GM23338 (cell line): ENCODE data around the gene AP3B2. TPM values are rescaled to one million over a fixed set of nuclear protein-coding genes. Genes with fewer than 3 reads are reported as not detected.

Source experiments
- ATAC-seq: fragments of 200-7000 bp; cut with Tn5 transposase; 3 replicates; pipeline ENCODE4 v1.9.1; 2020
- DNase-seq: peaks from one replicate; pipeline ENCODE4 v3.0.0-alpha.2; 2015; ENCODE audit warnings: low spot score
- H2AFZ ChIP-seq: fragments of 200-600 bp; sonication (generic); 2 replicates; pipeline ENCODE4 v1.8.0; 2016; ENCODE audit warnings: antibody characterized with exemption, mild to moderate bottlenecking, moderate library complexity
- H3F3A ChIP-seq: fragments of 200-600 bp; sonication (generic); replicated peaks from 2 replicates; pipeline ENCODE4 v1.8.0; 2017; ENCODE audit warnings: antibody characterized with exemption, mixed run types, low read depth
- H3K27ac ChIP-seq: fragments of 200-600 bp; sonication (generic); 2 replicates; pipeline ENCODE4 v1.6.1; 2016; ENCODE audit warnings: low read depth
- H3K27me3 ChIP-seq: fragments of 200-600 bp; sonication (generic); 2 replicates; pipeline ENCODE4 v1.8.0; 2016; ENCODE audit warnings: mild to moderate bottlenecking, mixed run types, moderate library complexity; ENCODE audit not compliant: insufficient read depth
- H3K36me3 ChIP-seq: fragments of 200-600 bp; sonication (generic); 2 replicates; pipeline ENCODE4 v1.8.0; 2016; ENCODE audit warnings: mild to moderate bottlenecking; ENCODE audit not compliant: insufficient read depth
- H3K4me1 ChIP-seq: fragments of 200-600 bp; sonication (generic); 2 replicates; pipeline ENCODE4 v1.8.0; 2016; ENCODE audit warnings: mild to moderate bottlenecking, moderate library complexity; ENCODE audit not compliant: insufficient read depth
- H3K4me2 ChIP-seq: fragments of 200-600 bp; sonication (generic); 2 replicates; pipeline ENCODE4 v1.7.1; 2017; ENCODE audit warnings: mixed run types
- H3K4me3 ChIP-seq: fragments of 200-600 bp; sonication (generic); 2 replicates; pipeline ENCODE4 v1.6.1; 2016; ENCODE audit warnings: mixed run types
- H3K79me2 ChIP-seq: fragments of 200-600 bp; sonication (generic); replicated peaks from 2 replicates; pipeline ENCODE4 v1.8.0; 2017; ENCODE audit warnings: mild to moderate bottlenecking; ENCODE audit not compliant: insufficient read depth
- H3K9me2 ChIP-seq: fragments of 200-600 bp; sonication (generic); 2 replicates; pipeline ENCODE4 v1.8.0; 2017; ENCODE audit not compliant: insufficient read depth
- H4K20me1 ChIP-seq: fragments of 200-600 bp; sonication (generic); replicated peaks from 2 replicates; pipeline ENCODE4 v1.8.0; 2017; ENCODE audit warnings: mild to moderate bottlenecking; ENCODE audit not compliant: insufficient read depth
- H3K27ac Mint-ChIP-seq: 2 replicates; pipeline ENCODE4 v1.8.0; 2020; ENCODE audit warnings: inconsistent platforms, mild to moderate bottlenecking, moderate library complexity, mixed read lengths
- H3K27me3 Mint-ChIP-seq: 3 replicates; pipeline ENCODE4 v1.8.0; 2022; ENCODE audit warnings: low read depth, mild to moderate bottlenecking, moderate library complexity, mixed read lengths, inconsistent platforms; ENCODE audit not compliant: insufficient read depth, poor library complexity
- H3K36me3 Mint-ChIP-seq: 3 replicates; pipeline ENCODE4 v1.8.0; 2021; ENCODE audit warnings: low read depth, mild to moderate bottlenecking, inconsistent platforms, moderate library complexity, mixed read lengths
- H3K4me1 Mint-ChIP-seq: 3 replicates; pipeline ENCODE4 v1.8.0; 2020; ENCODE audit warnings: mild to moderate bottlenecking, inconsistent platforms, mixed read lengths
- H3K4me3 Mint-ChIP-seq: 3 replicates; pipeline ENCODE4 v1.8.0; 2021; ENCODE audit warnings: moderate library complexity, mild to moderate bottlenecking, inconsistent platforms, mixed read lengths
- H3K9me3 Mint-ChIP-seq: 3 replicates; pipeline ENCODE4 v1.8.0; 2020; ENCODE audit warnings: moderate library complexity, mild to moderate bottlenecking, inconsistent platforms, mixed read lengths
- CREB1 ChIP-seq: fragments of 250-450 bp; sonication (Bioruptor Pico); IDR thresholded peaks from 2 replicates; pipeline ENCODE4 v1.5.0; 2020; ENCODE audit warnings: low read depth, mild to moderate bottlenecking, moderate library complexity
- EZH2 ChIP-seq: fragments of 200-600 bp; sonication (generic); IDR thresholded peaks from one replicate; pipeline ENCODE4 v1.8.0; 2017; ENCODE audit warnings: antibody characterized with exemption, mild to moderate bottlenecking, low read depth; ENCODE audit not compliant: unreplicated experiment
- EZH2phosphoT487 ChIP-seq: fragments of 200-600 bp; sonication (generic); IDR thresholded peaks from one replicate; pipeline ENCODE4 v1.8.1; 2018; ENCODE audit warnings: antibody characterized with exemption; ENCODE audit not compliant: unreplicated experiment
- JUNB ChIP-seq: IDR thresholded peaks from one replicate; pipeline ENCODE4 v1.6.1; 2016; ENCODE audit warnings: antibody characterized with exemption; ENCODE audit not compliant: unreplicated experiment
- NANOG ChIP-seq: IDR thresholded peaks from 2 replicates; pipeline ENCODE4 v1.6.1; 2016; ENCODE audit warnings: antibody characterized with exemption, borderline replicate concordance
- POLR2AphosphoS5 ChIP-seq: IDR thresholded peaks from 2 replicates; pipeline ENCODE4 v1.6.1; 2016; ENCODE audit warnings: antibody characterized with exemption, low read depth
- REST ChIP-seq: IDR thresholded peaks from one replicate; pipeline ENCODE4 v1.6.1; 2018; ENCODE audit warnings: antibody characterized with exemption; ENCODE audit not compliant: unreplicated experiment
- STAT1 ChIP-seq: IDR thresholded peaks from one replicate; pipeline ENCODE4 v1.6.1; 2016; ENCODE audit warnings: antibody characterized with exemption; ENCODE audit not compliant: unreplicated experiment
- ZNF114 ChIP-seq: fragments of 250-450 bp; sonication (Bioruptor Pico); IDR thresholded peaks from 2 replicates; pipeline ENCODE4 v1.5.0; 2020; ENCODE audit warnings: mild to moderate bottlenecking, moderate library complexity
- ZNF331 ChIP-seq: fragments of 250-450 bp; sonication (Bioruptor Pico); IDR thresholded peaks from 2 replicates; pipeline ENCODE4 v1.5.0; 2020; ENCODE audit warnings: low read depth, mild to moderate bottlenecking, moderate library complexity
- ZNF462 ChIP-seq: fragments of 250-450 bp; sonication (Bioruptor Pico); IDR thresholded peaks from 2 replicates; pipeline ENCODE4 v1.5.0; 2020; ENCODE audit warnings: mild to moderate bottlenecking, moderate library complexity
- polyA plus RNA-seq: library from polyadenylated mRNA; unstranded; fragments of >200 nt; fragmentation: Nextera tagmentation; extraction: Ambion mirVana; gene quantifications from 2 replicates; pipeline ENCODE4 v1.2.1, GENCODE V29; 2016
- total RNA-seq: library from RNA; depleted of rRNA; stranded (reverse); fragments of >200 nt; shearing (Covaris generic); gene quantifications from 2 replicates; pipeline ENCODE4 v1.2.3, GENCODE V29; 2014
- TF ChIP-seq, protein P1 (sequence below), 2 experiments: fragments of 200-600 bp in 1 of 2; sonication (generic) in 1 of 2; conservative IDR thresholded peaks; 2 replicates each; pipeline versions ENCODE4 v1.5.1 to v1.6.1; 2016 to 2017; ENCODE audit warnings: antibody characterized with exemption in 2 of 2, low read depth in 2 of 2, mild to moderate bottlenecking in 2 of 2, moderate library complexity in 1 of 2

AP3B2 gene
- total and polyA plus RNA-seq, 2 experiments from 2014 or later: 9.5 to 19.2 TPM

DNA sequence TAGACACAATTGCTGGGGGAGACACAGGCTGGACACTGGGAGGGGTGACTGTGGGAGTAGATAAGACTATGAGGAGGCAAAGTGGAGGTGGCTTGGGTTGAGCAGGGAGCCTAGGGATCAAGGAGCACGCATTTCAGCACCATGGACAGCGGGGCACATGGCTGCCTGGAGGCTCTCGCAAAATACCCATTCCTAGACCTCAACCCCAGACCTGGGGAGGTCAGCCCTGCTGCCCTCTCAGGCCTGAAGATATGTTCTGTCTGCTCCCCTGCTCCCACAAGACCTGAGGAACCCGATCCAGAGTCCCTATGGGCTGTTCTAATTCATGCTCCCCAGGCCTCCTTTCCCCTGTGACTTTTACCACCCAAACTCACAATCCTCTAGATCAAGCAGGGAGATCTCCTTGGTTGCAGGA, 46.5 kb downstream of the AP3B2 start:
- ATAC-seq (peak; percentile 93), DNase-seq (peak; percentile 90)
- Histone ChIP-seq H3F3A (no peaks in the 10 kb centered on the region), H3K27ac (no peak overlapping the region), H3K4me2 (no peak overlapping the region), H3K36me3 (no peaks in the 10 kb centered on the region), H3K9me2 (no peaks in the 10 kb centered on the region), H4K20me1 (peaks cover 3% of the 10 kb centered on the region), H3K4me1 (no peaks in the 10 kb centered on the region), H3K79me2 (no peaks in the 10 kb centered on the region), H3K4me3 (no peak overlapping the region), H3K27me3 (no peaks in the 10 kb centered on the region), H2AFZ (no peak overlapping the region)
- Mint-ChIP-seq H3K9me3 (no peaks in the 10 kb centered on the region), H3K4me1 (peaks cover 7% of the 10 kb centered on the region), H3K36me3 (no peaks in the 10 kb centered on the region; the same call in 1 of the 3 replicates), H3K4me3 (no peak overlapping the region), H3K27me3 (peaks cover 21% of the 10 kb centered on the region), H3K27ac (no peak overlapping the region)
- no peak for TF ChIP-seq POLR2AphosphoS5
- TF ChIP-seq EZH2phosphoT487: no peak
- TF ChIP-seq CREB1 (CRISPR knock-in tag): no peak
- TF ChIP-seq REST: peak; percentile 97

DNA sequence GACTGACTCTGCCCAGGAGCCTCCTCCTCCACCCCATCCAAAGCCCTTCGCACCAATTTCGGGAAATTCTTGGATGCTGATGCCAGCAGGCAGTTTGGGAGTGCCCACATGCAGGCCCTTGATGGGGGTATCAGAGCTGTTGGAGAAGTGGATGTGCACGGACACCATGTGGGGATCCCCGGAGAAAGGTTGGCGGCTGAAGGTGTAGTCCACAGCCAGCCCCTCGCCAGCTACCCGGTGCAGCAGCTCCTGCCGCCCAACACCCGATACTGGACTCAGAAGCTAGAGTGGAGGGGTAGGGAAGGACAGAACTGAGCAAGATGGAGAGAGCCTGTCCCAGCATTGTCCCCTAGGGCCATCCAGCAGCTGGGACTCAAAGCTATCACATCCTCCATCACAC, 47.0 kb downstream of the AP3B2 start:
- no peak overlapping the region for H3K27ac Mint-ChIP-seq
- H3K79me2 ChIP-seq: no peaks in the 10 kb centered on the region
- no peak overlapping the region for H3K4me3 ChIP-seq
- H4K20me1 ChIP-seq: peaks cover 3% of the 10 kb centered on the region
- peaks cover 7% of the 10 kb centered on the region for H3K4me1 Mint-ChIP-seq
- H3K27me3 ChIP-seq: no peaks in the 10 kb centered on the region
- no peaks in the 10 kb centered on the region for H3K9me3 Mint-ChIP-seq
- no peaks in the 10 kb centered on the region for H3K36me3 ChIP-seq
- H3K27me3 Mint-ChIP-seq: peaks cover 21% of the 10 kb centered on the region
- DNase-seq (no peak), ATAC-seq (no peak)
- H3K27ac ChIP-seq: no peak overlapping the region
- H3F3A ChIP-seq: no peaks in the 10 kb centered on the region
- H3K4me3 Mint-ChIP-seq: no peak overlapping the region
- no peaks in the 10 kb centered on the region for H3K9me2 ChIP-seq
- H3K36me3 Mint-ChIP-seq: no peaks in the 10 kb centered on the region; the same call in 1 of the 3 replicates
- H3K4me2 ChIP-seq: no peak overlapping the region
- H2AFZ ChIP-seq: no peak overlapping the region
- no peaks in the 10 kb centered on the region for H3K4me1 ChIP-seq
- TF ChIP-seq JUNB: no peak
- no peak for TF ChIP-seq NANOG
- TF ChIP-seq EZH2phosphoT487: no peak
- no peak for TF ChIP-seq ZNF331 (CRISPR knock-in tag)
- TF ChIP-seq, protein P1, sequence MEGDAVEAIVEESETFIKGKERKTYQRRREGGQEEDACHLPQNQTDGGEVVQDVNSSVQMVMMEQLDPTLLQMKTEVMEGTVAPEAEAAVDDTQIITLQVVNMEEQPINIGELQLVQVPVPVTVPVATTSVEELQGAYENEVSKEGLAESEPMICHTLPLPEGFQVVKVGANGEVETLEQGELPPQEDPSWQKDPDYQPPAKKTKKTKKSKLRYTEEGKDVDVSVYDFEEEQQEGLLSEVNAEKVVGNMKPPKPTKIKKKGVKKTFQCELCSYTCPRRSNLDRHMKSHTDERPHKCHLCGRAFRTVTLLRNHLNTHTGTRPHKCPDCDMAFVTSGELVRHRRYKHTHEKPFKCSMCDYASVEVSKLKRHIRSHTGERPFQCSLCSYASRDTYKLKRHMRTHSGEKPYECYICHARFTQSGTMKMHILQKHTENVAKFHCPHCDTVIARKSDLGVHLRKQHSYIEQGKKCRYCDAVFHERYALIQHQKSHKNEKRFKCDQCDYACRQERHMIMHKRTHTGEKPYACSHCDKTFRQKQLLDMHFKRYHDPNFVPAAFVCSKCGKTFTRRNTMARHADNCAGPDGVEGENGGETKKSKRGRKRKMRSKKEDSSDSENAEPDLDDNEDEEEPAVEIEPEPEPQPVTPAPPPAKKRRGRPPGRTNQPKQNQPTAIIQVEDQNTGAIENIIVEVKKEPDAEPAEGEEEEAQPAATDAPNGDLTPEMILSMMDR (conservative IDR thresholded peaks at IDR 0.05; ENCODE audit: low read depth in 2 of 2): no peak
- no peak for TF ChIP-seq EZH2
- TF ChIP-seq ZNF462 (CRISPR knock-in tag): no peak
- TF ChIP-seq STAT1: no peak
- TF ChIP-seq ZNF114 (CRISPR knock-in tag): no peak
